Measurements from ENCODE around the gene PI4K2A. TPM values are rescaled to one million over a fixed set of nuclear protein-coding genes. Genes with fewer than 3 reads are reported as not detected.
A peak's percentile ranks its signal among the peaks of the same experiment; 100 is the strongest.

The PI4K2A gene
- total RNA-seq, 6 experiments from 2014 or later, result 26.7 to 35.3 (median 31.6) TPM

GRCh38 chr10:97713826-97714400 lies 73.4 kb downstream of the PI4K2A start:
- peaks cover 2% of the 10 kb centered on the region for H3K27me3 Mint-ChIP-seq (ENCODE audit: insufficient read depth)
- peak overlapping the region; percentile 97 for H3K27ac Mint-ChIP-seq
- H3K36me3 Mint-ChIP-seq (ENCODE audit: low read depth), result peaks cover 32% of the 10 kb centered on the region
- peak; percentile 62 for TF ChIP-seq CTCF (IDR thresholded peaks at IDR 0.05)
- peak overlapping the region; percentile 96 for H3K4me3 Mint-ChIP-seq
- peak; percentile 75 for DNase-seq
- peaks cover 69% of the 10 kb centered on the region for H3K4me1 Mint-ChIP-seq (ENCODE audit: low read depth)
- no peaks in the 10 kb centered on the region for H3K9me3 Mint-ChIP-seq

DNA sequence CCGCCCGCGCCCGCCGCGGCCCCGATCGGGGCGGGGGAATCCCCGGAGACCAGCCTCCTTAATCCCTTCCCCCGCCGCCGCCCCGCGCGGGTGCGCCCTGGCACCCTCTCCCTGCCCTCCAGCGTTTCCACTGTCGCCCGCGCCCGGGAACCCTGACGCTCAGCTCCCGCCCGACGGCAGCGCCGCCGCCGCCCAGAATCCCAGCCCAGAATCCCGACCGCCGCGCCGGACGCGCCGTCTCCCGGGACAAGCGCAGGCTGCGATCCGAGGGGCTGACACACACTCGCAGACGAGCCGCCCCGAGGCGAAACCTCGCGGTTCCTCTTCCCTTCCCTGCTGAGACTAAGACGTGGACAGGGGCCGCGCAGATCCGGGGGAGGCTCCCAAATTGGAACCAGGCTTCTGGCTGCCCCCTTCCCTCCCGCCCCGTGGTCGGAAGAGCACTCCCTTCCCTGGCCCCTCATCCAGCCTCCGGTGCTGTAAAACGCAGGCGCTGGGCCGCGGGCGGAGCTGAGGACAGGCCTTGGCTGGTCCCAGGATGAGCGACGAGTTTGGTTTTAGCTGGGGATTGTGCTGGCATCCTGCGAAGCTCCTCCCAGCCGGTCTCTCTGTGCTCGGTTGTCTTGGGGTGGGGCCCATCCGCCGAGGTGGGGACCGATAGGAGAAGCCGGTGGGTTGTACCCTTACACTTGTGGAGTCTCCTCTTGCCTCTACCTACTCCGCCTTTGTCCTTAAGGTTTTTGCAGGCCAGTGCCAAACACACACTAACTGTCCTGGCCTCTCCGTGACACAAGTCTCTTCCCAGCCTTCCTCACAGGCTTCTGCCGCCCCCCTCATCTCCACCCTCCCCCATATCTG lies 74.2 kb downstream of the PI4K2A start:
- Mint-ChIP-seq H3K9me3 (no peaks in the 10 kb centered on the region), H3K4me1 (ENCODE audit: low read depth) (peaks cover 69% of the 10 kb centered on the region), H3K36me3 (ENCODE audit: low read depth) (peaks cover 36% of the 10 kb centered on the region), H3K27ac (peak overlapping the region; percentile 97), H3K27me3 (ENCODE audit: insufficient read depth) (peaks cover 2% of the 10 kb centered on the region), H3K4me3 (peak overlapping the region; percentile 96)
- DNase-seq, result peak; percentile 85
- peak; percentile 25; the same call in 1 of the 2 replicates for TF ChIP-seq CTCF (IDR thresholded peaks at IDR 0.05)

DNA sequence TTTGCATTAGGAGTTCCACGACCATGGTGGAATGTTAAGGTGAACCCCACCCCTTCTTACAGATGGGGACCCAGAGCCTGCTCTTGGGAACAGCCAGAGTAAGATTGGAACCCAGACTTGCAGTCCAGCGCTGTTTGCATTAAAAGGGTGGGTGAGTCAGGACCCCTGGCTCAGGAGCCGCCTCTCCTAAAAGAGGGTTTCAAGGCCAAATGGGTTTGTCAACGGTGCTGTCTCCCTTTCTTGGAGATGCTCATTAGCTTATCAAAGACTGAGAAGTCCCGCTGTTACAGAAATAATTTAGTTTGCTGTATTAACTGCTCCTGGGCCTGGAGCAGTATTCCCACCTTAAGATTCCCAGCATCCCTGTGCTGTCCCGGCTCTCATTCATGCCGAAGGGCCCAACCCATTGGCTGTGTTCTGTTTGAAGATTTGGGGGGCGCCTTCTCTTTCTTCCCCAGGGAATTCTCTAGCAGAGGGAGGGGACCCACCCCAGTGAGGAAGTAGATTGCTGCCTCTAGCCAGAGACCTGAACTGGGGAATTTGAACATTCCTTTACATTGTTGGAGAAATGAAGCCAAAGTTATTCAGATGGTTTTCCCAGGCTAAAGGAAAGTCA lies 74.9 kb downstream of the PI4K2A start:
- Mint-ChIP-seq H3K27me3 (ENCODE audit: insufficient read depth) (peaks cover 2% of the 10 kb centered on the region), H3K36me3 (ENCODE audit: low read depth) (peaks cover 42% of the 10 kb centered on the region), H3K9me3 (no peaks in the 10 kb centered on the region), H3K27ac (peak overlapping the region; percentile 97), H3K4me1 (ENCODE audit: low read depth) (peaks cover 64% of the 10 kb centered on the region), H3K4me3 (peak overlapping the region; percentile 96)
- no peak for DNase-seq
- TF ChIP-seq CTCF (IDR thresholded peaks at IDR 0.05), result no peak

DNA sequence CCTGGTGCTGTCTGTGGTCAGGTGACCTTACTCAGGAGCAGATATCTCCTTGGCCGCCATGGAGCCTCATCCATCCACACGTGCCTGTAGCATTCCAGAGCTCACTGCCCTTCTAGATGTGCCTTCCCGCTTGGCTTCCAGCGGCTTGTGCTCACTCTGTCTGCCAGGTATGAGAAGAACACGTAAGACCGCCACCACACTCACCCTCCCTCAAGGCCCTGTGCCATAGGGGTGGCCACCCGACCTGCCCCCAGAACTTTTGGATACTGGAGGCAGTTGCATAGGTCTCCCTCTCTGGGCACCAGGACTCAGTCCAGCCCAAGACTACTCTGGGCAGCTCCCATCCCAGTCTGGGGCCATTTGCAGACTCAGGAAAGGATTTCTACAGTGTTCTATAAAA lies 77.2 kb downstream of the PI4K2A start:
- H3K4me1 Mint-ChIP-seq (ENCODE audit: low read depth), result peaks cover 55% of the 10 kb centered on the region
- H3K27me3 Mint-ChIP-seq (ENCODE audit: insufficient read depth), result peaks cover 2% of the 10 kb centered on the region
- no peak overlapping the region for H3K4me3 Mint-ChIP-seq
- H3K36me3 Mint-ChIP-seq (ENCODE audit: low read depth), result peaks cover 42% of the 10 kb centered on the region
- H3K27ac Mint-ChIP-seq, result no peak overlapping the region
- no peak for DNase-seq
- H3K9me3 Mint-ChIP-seq, result no peaks in the 10 kb centered on the region
- TF ChIP-seq CTCF (IDR thresholded peaks at IDR 0.05), result no peak

DNA sequence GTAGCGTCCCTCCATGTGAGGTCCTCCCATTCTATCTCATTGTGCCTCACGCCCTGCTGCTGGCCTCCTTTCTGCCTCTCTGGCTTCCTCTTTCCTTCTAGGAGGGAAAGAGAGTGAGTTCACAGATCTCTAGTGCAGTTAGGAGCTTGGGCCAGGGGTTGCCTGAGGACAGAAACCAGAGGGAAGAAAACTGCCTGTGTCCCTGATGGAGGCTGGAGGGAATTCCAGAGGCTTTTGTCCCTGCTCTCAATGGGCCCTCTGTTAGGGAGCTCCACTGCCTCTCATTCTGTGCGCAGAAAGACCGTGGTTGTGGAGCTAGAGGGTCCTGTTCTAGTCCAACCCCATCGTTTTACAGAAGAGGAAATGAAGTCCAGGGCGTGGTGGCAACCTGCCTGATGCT lies 77.7 kb downstream of the PI4K2A start:
- Mint-ChIP-seq H3K4me3 (no peak overlapping the region), H3K27ac (no peak overlapping the region; the same call in 1 of the 2 replicates), H3K36me3 (ENCODE audit: low read depth) (peaks cover 42% of the 10 kb centered on the region), H3K27me3 (ENCODE audit: insufficient read depth) (peaks cover 1% of the 10 kb centered on the region), H3K9me3 (no peaks in the 10 kb centered on the region), H3K4me1 (ENCODE audit: low read depth) (peaks cover 49% of the 10 kb centered on the region)
- TF ChIP-seq CTCF (IDR thresholded peaks at IDR 0.05), result no peak
- DNase-seq, result no peak

Measured in HFFc6 (cell line).